ENCODE results near the gene GET4. TPM values are rescaled to one million over a fixed set of nuclear protein-coding genes. Genes with fewer than 3 reads are reported as not detected.

GET4 gene
- total RNA-seq, 1 experiment from 2014 or later: 44.8 TPM

DNA sequence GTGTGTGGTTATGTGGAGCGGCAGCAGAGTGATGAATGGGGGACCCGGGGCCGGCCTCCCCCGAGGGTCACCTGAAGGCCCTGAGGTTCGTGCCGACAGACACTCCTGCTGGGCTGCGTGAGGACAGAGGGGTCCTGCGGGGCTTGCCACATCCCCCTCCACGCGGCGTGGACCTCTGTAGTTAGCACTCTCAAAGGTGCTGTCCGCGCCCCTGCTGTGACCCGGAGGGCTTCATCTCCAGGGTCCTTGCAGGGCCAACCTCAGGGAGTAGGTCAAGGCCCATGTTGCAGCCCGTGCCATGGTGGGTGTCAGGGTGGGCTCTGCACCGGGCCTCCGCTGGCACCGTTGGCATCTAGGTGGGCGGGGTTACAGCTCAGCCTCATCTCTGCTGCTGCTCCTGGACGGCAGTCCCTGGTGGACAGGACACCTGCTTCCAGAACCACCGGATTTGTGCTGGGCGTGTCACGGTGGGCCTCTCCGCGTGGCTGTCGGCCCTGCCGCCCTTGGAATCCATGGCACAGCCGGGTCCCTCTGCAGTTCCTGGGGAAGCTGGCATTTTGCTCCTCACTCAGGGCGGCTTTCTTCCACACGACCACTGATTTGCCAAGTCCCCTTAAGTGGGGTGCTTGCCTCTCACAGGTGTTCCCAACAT lies 19.8 kb upstream of the GET4 start:
- no peaks in the 10 kb centered on the region for H4K20me1 ChIP-seq (ENCODE audit: insufficient read depth)
- no peaks in the 10 kb centered on the region for H3K9me3 ChIP-seq (ENCODE audit: control insufficient read depth in 1 of 2, insufficient read depth in 1 of 2, low read depth in 1 of 2, low read length in 2 of 2)
- intact Hi-C loops (cut with micrococcal nuclease): no loop called here
- no peak overlapping the region for H2AFZ ChIP-seq (ENCODE audit: low read depth, low read length, poor library complexity, severe bottlenecking)
- no peak overlapping the region for H3K4me3 ChIP-seq (replicated peaks in 1 of 2; ENCODE audit: low read depth in 1 of 2, low read length in 2 of 2)
- RAD21 ChIA-PET (ENCODE audit: low non-redundant PET in 1 of 2, low total read pairs in 2 of 2, uncharacterized antibody in 2 of 2, unreplicated experiment in 2 of 2): no interaction called here
- peaks cover 29 to 65% of the 10 kb centered on the region in 2 experiments for H3K36me3 ChIP-seq (ENCODE audit: control insufficient read depth in 1 of 2, insufficient read depth in 2 of 2, low read length in 2 of 2)
- H3K27ac ChIP-seq (ENCODE audit: low read depth, low read length): no peak overlapping the region
- peaks cover 11% of the 10 kb centered on the region; the same call in 1 of the 2 replicates for H3K79me2 ChIP-seq (ENCODE audit: insufficient read depth, low read length)
- POLR2A ChIA-PET: no interaction called here
- H3K4me2 ChIP-seq (ENCODE audit: low read length): no peak overlapping the region
- no peaks in the 10 kb centered on the region for H3K9me2 ChIP-seq (ENCODE audit: insufficient read depth)
- DNase-seq (ENCODE audit: low read depth, low spot score) (no peak), ATAC-seq (no peak)
- TF ChIP-seq EGR1 (IDR thresholded peaks at IDR 0.05; ENCODE audit: low read depth): no peak
- TF ChIP-seq CEBPB (IDR thresholded peaks at IDR 0.05; ENCODE audit: low read depth): no peak
- no peak for TF ChIP-seq FOSL1 (IDR thresholded peaks at IDR 0.05; ENCODE audit: low read depth)
- no peak for TF ChIP-seq POLR2A (IDR thresholded peaks at IDR 0.05; ENCODE audit: borderline replicate concordance, extremely low read depth, insufficient read depth, insufficient read length)
- TF ChIP-seq, protein P1, sequence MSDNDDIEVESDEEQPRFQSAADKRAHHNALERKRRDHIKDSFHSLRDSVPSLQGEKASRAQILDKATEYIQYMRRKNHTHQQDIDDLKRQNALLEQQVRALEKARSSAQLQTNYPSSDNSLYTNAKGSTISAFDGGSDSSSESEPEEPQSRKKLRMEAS (IDR thresholded peaks at IDR 0.05): no peak
- no peak for TF ChIP-seq TCF7L2 (IDR thresholded peaks at IDR 0.05; ENCODE audit: borderline replicate concordance, extremely low read depth, insufficient read depth, insufficient read length)
- TF ChIP-seq, protein P2, sequence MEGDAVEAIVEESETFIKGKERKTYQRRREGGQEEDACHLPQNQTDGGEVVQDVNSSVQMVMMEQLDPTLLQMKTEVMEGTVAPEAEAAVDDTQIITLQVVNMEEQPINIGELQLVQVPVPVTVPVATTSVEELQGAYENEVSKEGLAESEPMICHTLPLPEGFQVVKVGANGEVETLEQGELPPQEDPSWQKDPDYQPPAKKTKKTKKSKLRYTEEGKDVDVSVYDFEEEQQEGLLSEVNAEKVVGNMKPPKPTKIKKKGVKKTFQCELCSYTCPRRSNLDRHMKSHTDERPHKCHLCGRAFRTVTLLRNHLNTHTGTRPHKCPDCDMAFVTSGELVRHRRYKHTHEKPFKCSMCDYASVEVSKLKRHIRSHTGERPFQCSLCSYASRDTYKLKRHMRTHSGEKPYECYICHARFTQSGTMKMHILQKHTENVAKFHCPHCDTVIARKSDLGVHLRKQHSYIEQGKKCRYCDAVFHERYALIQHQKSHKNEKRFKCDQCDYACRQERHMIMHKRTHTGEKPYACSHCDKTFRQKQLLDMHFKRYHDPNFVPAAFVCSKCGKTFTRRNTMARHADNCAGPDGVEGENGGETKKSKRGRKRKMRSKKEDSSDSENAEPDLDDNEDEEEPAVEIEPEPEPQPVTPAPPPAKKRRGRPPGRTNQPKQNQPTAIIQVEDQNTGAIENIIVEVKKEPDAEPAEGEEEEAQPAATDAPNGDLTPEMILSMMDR (IDR thresholded peaks at IDR 0.05 in 2 of 3, conservative IDR thresholded peaks at IDR 0.05 in 1 of 3; ENCODE audit: borderline replicate concordance in 1 of 3, insufficient read depth in 1 of 3, low read depth in 2 of 3, low read length in 2 of 3): no peak
- TF ChIP-seq ELF1 (IDR thresholded peaks at IDR 0.05; ENCODE audit: borderline replicate concordance, low read depth): no peak
- no peak for TF ChIP-seq YY1 (IDR thresholded peaks at IDR 0.05; ENCODE audit: extremely low read depth, insufficient replicate concordance, low read depth, low read length)
- TF ChIP-seq SP1 (IDR thresholded peaks at IDR 0.05; ENCODE audit: low read depth): no peak
- TF ChIP-seq ZFX (IDR thresholded peaks at IDR 0.05): no peak
- no peak for TF ChIP-seq SIN3A (IDR thresholded peaks at IDR 0.05; ENCODE audit: low read depth)
- no peak for TF ChIP-seq POLR2AphosphoS5 (IDR thresholded peaks at IDR 0.05; ENCODE audit: low read depth, low read length)
- TF ChIP-seq, protein P3, sequence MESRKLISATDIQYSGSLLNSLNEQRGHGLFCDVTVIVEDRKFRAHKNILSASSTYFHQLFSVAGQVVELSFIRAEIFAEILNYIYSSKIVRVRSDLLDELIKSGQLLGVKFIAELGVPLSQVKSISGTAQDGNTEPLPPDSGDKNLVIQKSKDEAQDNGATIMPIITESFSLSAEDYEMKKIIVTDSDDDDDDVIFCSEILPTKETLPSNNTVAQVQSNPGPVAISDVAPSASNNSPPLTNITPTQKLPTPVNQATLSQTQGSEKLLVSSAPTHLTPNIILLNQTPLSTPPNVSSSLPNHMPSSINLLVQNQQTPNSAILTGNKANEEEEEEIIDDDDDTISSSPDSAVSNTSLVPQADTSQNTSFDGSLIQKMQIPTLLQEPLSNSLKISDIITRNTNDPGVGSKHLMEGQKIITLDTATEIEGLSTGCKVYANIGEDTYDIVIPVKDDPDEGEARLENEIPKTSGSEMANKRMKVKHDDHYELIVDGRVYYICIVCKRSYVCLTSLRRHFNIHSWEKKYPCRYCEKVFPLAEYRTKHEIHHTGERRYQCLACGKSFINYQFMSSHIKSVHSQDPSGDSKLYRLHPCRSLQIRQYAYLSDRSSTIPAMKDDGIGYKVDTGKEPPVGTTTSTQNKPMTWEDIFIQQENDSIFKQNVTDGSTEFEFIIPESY (IDR thresholded peaks at IDR 0.05; ENCODE audit: extremely low read depth, insufficient replicate concordance, low read length): no peak
- no peak for TF ChIP-seq EZH2phosphoT487 (IDR thresholded peaks at IDR 0.05; ENCODE audit: borderline replicate concordance)
- TF ChIP-seq SRF (IDR thresholded peaks at IDR 0.05; ENCODE audit: low read depth): no peak
- BruUV-seq (replicated peaks): no TSS peak
- CTCF ChIA-PET: no interaction called here
- H3K9ac ChIP-seq (ENCODE audit: low read length): no peak overlapping the region
- H3K27me3 ChIP-seq (ENCODE audit: insufficient read depth, low read length): no peaks in the 10 kb centered on the region
- H3K4me1 ChIP-seq (ENCODE audit: control insufficient read depth in 1 of 2, insufficient read depth in 2 of 2, low read length in 2 of 2): no peaks in the 10 kb centered on the region
